Ramos (cell line): ENCODE results near the gene GFY.

ENCODE experiments used
- in situ Hi-C: fragments of 300-500 bp; cut with MboI; formaldehyde crosslinking; loops from one replicate; pipeline ENCODE4 v1.14.3; 2022; ENCODE audit warnings: low sequenced_read_pairs; ENCODE audit not compliant: unreplicated experiment

Gene GFY

GRCh38 chr19:49407482-49408015 is 17.6 kb upstream of the GFY start:
- in situ Hi-C loops = no loop called here

GRCh38 chr19:49408816-49409440 is 16.3 kb upstream of the GFY start:
- in situ Hi-C loops = no loop called here

GRCh38 chr19:49409441-49410029 is 15.7 kb upstream of the GFY start:
- in situ Hi-C loops = no loop called here

- in situ Hi-C loops = no loop called here
Measured at GRCh38 chr19:49411681-49412326, 13.4 kb upstream of the GFY start.

- in situ Hi-C loops = no loop called here
Measured at GRCh38 chr19:49413348-49413747, 11.8 kb upstream of the GFY start.

GRCh38 chr19:49414256-49414655 is 10.9 kb upstream of the GFY start:
- in situ Hi-C loops = no loop called here

- in situ Hi-C loops = no loop called here
Measured at GRCh38 chr19:49415102-49415809, 9.9 kb upstream of the GFY start.

GRCh38 chr19:49415810-49416200 is 9.4 kb upstream of the GFY start:
- in situ Hi-C loops = no loop called here

GRCh38 chr19:49417088-49417487 is 8.1 kb upstream of the GFY start:
- in situ Hi-C loops = no loop called here

GRCh38 chr19:49418511-49418910 is 6.7 kb upstream of the GFY start:
- in situ Hi-C loops = no loop called here

GRCh38 chr19:49419173-49419572 is 6.0 kb upstream of the GFY start:
- in situ Hi-C loops = no loop called here

- in situ Hi-C loops = no loop called here
Measured at GRCh38 chr19:49420227-49420626, 5.0 kb upstream of the GFY start.

GRCh38 chr19:49421039-49421877 is 3.9 kb upstream of the GFY start:
- in situ Hi-C loops = no loop called here

GRCh38 chr19:49421878-49422202 is 3.3 kb upstream of the GFY start:
- in situ Hi-C loops = no loop called here

GRCh38 chr19:49422407-49423070 is 2.6 kb upstream of the GFY start:
- in situ Hi-C loops = no loop called here

- in situ Hi-C loops = no loop called here
Measured at GRCh38 chr19:49423071-49423984, 1.9 kb upstream of the GFY start, which contains the start of gene PTH2. TSS of gene PTH2 (minus strand) at chr19:49423441. CDS start at chr19:49423339, 102 bp downstream.

GRCh38 chr19:49423985-49424303 is 1.2 kb upstream of the GFY start:
- in situ Hi-C loops = no loop called here

- in situ Hi-C loops = no loop called here
Measured at GRCh38 chr19:49425922-49426592, 869 bp downstream of the GFY start.
